Measurements from ENCODE around the gene MGAT1.

The MGAT1 gene

DNA sequence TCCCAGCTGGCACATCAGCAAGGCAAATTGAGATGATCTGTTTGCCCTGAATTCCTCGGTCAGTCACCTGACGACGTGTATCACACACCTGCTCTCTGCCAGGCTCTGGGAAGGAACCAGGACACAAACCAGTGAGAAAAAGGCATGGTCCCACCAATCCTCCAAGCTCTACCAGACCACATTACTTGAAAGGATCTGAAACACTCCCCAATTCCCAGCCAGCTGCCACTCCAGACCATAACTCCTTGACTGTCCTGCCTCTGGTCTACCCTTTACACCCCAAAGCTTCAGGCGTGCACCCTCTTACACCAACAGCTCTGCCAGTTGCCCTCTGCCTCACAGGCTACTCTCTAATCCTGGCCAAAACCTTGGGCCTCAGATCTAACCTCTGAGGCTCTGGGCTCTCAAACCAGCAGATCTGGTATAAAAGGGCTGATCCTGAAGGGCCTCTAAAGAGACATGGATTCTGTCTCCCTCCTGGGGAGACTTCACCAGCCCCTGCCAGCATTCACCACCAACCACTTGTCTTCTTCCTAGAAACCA lies 6.8 kb downstream of the MGAT1 start:
- no peak overlapping the region for H4K12ac ChIP-seq (ENCODE audit: low read depth, low read length)
- no peak overlapping the region for H4K91ac ChIP-seq (ENCODE audit: low read depth, low read length)
- H3K14ac ChIP-seq (ENCODE audit: low read length) = no peak overlapping the region
- no peak overlapping the region for H2BK12ac ChIP-seq (ENCODE audit: low read length)
- H3K4me1 ChIP-seq (ENCODE audit: control insufficient read depth in 1 of 2, insufficient read depth in 2 of 2, low read length in 2 of 2) = peaks cover 18 to 29% of the 10 kb centered on the region in 2 experiments
- no CpG with 5 or more reads among the region's 4 CpGs for WGBS (ENCODE audit: extremely low coverage, insufficient coverage, insufficient read length)
- no peak for DNase-seq
- no peak overlapping the region for H2BK120ac ChIP-seq (ENCODE audit: insufficient read depth, low read length, poor library complexity)
- H3K36me3 ChIP-seq (ENCODE audit: control insufficient read depth in 1 of 2, insufficient read depth in 2 of 2, low read length in 2 of 2) = peaks cover 26 to 40% of the 10 kb centered on the region in 2 experiments
- no peak overlapping the region for H3K23ac ChIP-seq (ENCODE audit: low read length)
- H3K27me3 ChIP-seq (ENCODE audit: insufficient read depth, low read length) = no peaks in the 10 kb centered on the region
- H3K4ac ChIP-seq (ENCODE audit: low read depth, low read length) = peak overlapping the region; percentile 71
- H3K79me2 ChIP-seq (ENCODE audit: control insufficient read depth, insufficient read depth, low read length, poor library complexity) = peaks cover 22% of the 10 kb centered on the region
- no peak overlapping the region for H3K4me3 ChIP-seq (ENCODE audit: low read depth, low read length)
- peaks cover 2% of the 10 kb centered on the region for H3K9me3 ChIP-seq (ENCODE audit: insufficient read depth, low read depth, low read length)
- H3K4me2 ChIP-seq (ENCODE audit: low read length) = no peak overlapping the region
- H2AFZ ChIP-seq (ENCODE audit: insufficient read depth, low read length, poor library complexity) = no peak overlapping the region
- no peak overlapping the region for H3K9ac ChIP-seq (ENCODE audit: low read length)
- no peak overlapping the region for H3K27ac ChIP-seq (ENCODE audit: low read depth, low read length)
- H3K18ac ChIP-seq (ENCODE audit: low read length) = no peak overlapping the region
- H3K79me1 ChIP-seq (ENCODE audit: low read length) = no peaks in the 10 kb centered on the region
- H2AK5ac ChIP-seq (ENCODE audit: low read length) = no peak overlapping the region
- no peak overlapping the region for H4K8ac ChIP-seq (ENCODE audit: low read depth, low read length)
- H2BK5ac ChIP-seq (ENCODE audit: low read depth, low read length, poor library complexity) = no peak overlapping the region

- Histone ChIP-seq H2BK5ac (ENCODE audit: low read depth, low read length, poor library complexity) (no peak overlapping the region), H2BK120ac (ENCODE audit: insufficient read depth, low read length, poor library complexity) (no peak overlapping the region), H2AFZ (ENCODE audit: insufficient read depth, low read length, poor library complexity) (no peak overlapping the region), H3K14ac (ENCODE audit: low read length) (no peak overlapping the region), H3K36me3 (ENCODE audit: control insufficient read depth in 1 of 2, insufficient read depth in 2 of 2, low read length in 2 of 2) (peaks cover 41 to 50% of the 10 kb centered on the region in 2 experiments), H4K91ac (ENCODE audit: low read depth, low read length) (no peak overlapping the region), H3K9ac (ENCODE audit: low read length) (no peak overlapping the region), H3K79me2 (ENCODE audit: control insufficient read depth, insufficient read depth, low read length, poor library complexity) (peaks cover 12% of the 10 kb centered on the region), H3K27ac (ENCODE audit: low read depth, low read length) (no peak overlapping the region), H4K12ac (ENCODE audit: low read depth, low read length) (no peak overlapping the region), H3K18ac (ENCODE audit: low read length) (no peak overlapping the region), H3K4me3 (ENCODE audit: low read depth, low read length) (no peak overlapping the region), H3K4me2 (ENCODE audit: low read length) (no peak overlapping the region), H2BK12ac (ENCODE audit: low read length) (no peak overlapping the region), H3K23ac (ENCODE audit: low read length) (no peak overlapping the region), H3K79me1 (ENCODE audit: low read length) (no peaks in the 10 kb centered on the region), H4K8ac (ENCODE audit: low read depth, low read length) (no peak overlapping the region), H2AK5ac (ENCODE audit: low read length) (no peak overlapping the region), H3K4me1 (ENCODE audit: control insufficient read depth in 1 of 2, insufficient read depth in 2 of 2, low read length in 2 of 2) (peaks cover 4 to 10% of the 10 kb centered on the region in 2 experiments), H3K9me3 (ENCODE audit: insufficient read depth, low read depth, low read length) (peaks cover 2% of the 10 kb centered on the region), H3K4ac (ENCODE audit: low read depth, low read length) (peak overlapping the region; percentile 19), H3K27me3 (ENCODE audit: insufficient read depth, low read length) (no peaks in the 10 kb centered on the region)
- DNase-seq = no peak
- no CpG with 5 or more reads among the region's 7 CpGs for WGBS (ENCODE audit: extremely low coverage, insufficient coverage, insufficient read length)
Observed at GRCh38 chr5:180792965-180793287, 9.7 kb downstream of the MGAT1 start.

DNA sequence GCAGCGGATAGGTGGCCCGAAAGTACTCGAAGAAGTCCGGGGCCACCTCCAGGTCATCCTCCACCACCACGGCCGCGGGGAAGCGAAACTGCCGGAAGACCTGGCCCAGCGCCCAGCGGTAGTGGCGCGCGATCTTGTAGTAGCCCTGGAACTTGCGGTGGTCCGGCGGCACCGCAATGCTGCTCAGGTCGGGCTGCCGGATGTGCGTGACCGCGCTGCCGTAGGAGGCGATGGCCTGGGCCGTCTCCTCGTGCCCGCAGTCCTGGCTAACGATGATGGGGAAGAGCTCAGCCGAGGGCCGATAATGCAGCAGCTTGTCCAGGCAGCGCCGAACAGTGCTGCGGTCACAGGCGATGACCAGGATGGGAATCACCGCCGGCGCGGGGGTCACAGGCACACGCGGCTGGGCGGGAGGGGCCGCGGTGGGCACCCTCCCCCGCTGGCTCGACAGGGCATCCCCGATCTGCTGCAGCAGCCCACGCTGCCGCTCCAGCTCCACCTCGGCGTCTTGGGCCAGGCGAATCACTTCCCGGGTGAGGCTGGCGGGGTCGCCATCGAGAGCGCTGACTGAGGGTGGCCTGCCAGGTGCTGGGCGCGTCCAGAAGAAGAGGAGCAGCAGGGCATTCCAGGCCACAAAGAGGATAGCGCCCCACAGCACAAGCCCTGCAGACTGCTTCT lies 10.2 kb downstream of the MGAT1 start:
- Histone ChIP-seq H2AFZ (ENCODE audit: insufficient read depth, low read length, poor library complexity) (no peak overlapping the region), H3K14ac (ENCODE audit: low read length) (no peak overlapping the region), H3K79me1 (ENCODE audit: low read length) (no peaks in the 10 kb centered on the region), H3K9ac (ENCODE audit: low read length) (no peak overlapping the region), H4K12ac (ENCODE audit: low read depth, low read length) (no peak overlapping the region), H2BK12ac (ENCODE audit: low read length) (no peak overlapping the region), H3K23ac (ENCODE audit: low read length) (no peak overlapping the region), H4K8ac (ENCODE audit: low read depth, low read length) (no peak overlapping the region), H3K4ac (ENCODE audit: low read depth, low read length) (no peak overlapping the region), H2BK5ac (ENCODE audit: low read depth, low read length, poor library complexity) (no peak overlapping the region), H3K4me2 (ENCODE audit: low read length) (no peak overlapping the region), H2BK120ac (ENCODE audit: insufficient read depth, low read length, poor library complexity) (no peak overlapping the region), H3K9me3 (ENCODE audit: insufficient read depth, low read depth, low read length) (peaks cover 2% of the 10 kb centered on the region), H2AK5ac (ENCODE audit: low read length) (no peak overlapping the region), H4K91ac (ENCODE audit: low read depth, low read length) (no peak overlapping the region), H3K27ac (ENCODE audit: low read depth, low read length) (no peak overlapping the region), H3K4me3 (ENCODE audit: low read depth, low read length) (no peak overlapping the region), H3K27me3 (ENCODE audit: insufficient read depth, low read length) (no peaks in the 10 kb centered on the region), H3K4me1 (ENCODE audit: control insufficient read depth in 1 of 2, insufficient read depth in 2 of 2, low read length in 2 of 2) (peaks cover 7 to 10% of the 10 kb centered on the region in 2 experiments), H3K36me3 (ENCODE audit: control insufficient read depth in 1 of 2, insufficient read depth in 2 of 2, low read length in 2 of 2) (peaks cover 41 to 48% of the 10 kb centered on the region in 2 experiments), H3K18ac (ENCODE audit: low read length) (peak overlapping the region; percentile 7), H3K79me2 (ENCODE audit: control insufficient read depth, insufficient read depth, low read length, poor library complexity) (peaks cover 7% of the 10 kb centered on the region)
- DNase-seq = no peak
- WGBS (ENCODE audit: extremely low coverage, insufficient coverage, insufficient read length) = no CpG with 5 or more reads among the region's 60 CpGs

DNA sequence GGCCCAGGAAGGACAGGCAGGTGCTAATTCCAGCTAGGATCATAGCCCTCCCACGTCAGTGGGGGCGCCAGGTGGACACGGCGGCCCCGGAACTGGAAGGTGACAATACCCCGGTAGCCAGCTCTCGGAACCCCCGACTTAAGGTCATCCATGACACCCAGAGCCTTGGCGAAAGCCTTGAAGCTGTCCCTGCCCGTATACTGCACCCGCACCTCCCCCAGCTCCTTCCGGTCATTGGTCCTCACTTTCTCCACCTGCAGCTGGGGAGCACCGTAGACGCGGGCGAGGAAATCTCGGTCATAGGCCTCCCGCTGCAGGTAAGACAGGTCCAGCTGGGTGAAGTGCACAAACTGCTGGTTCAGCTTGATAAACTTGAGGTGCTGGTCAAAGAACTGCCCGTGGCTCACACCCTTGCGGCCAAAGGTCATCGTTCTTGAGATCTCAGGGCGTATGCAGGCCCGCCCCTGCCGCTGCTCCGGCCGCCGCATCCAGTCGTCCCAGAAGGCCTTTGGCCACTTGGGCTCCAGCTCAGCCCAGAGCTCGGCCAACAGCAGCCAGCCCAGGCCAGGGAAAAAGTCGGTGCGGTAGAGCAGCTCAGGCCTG lies 10.9 kb downstream of the MGAT1 start:
- Histone ChIP-seq H4K12ac (ENCODE audit: low read depth, low read length) (no peak overlapping the region), H3K4me3 (ENCODE audit: low read depth, low read length) (no peak overlapping the region), H2BK120ac (ENCODE audit: insufficient read depth, low read length, poor library complexity) (no peak overlapping the region), H3K27ac (ENCODE audit: low read depth, low read length) (no peak overlapping the region), H3K79me2 (ENCODE audit: control insufficient read depth, insufficient read depth, low read length, poor library complexity) (peaks cover 6% of the 10 kb centered on the region), H3K9me3 (ENCODE audit: insufficient read depth, low read depth, low read length) (peaks cover 2% of the 10 kb centered on the region), H3K4me2 (ENCODE audit: low read length) (no peak overlapping the region), H4K91ac (ENCODE audit: low read depth, low read length) (no peak overlapping the region), H3K23ac (ENCODE audit: low read length) (no peak overlapping the region), H3K27me3 (ENCODE audit: insufficient read depth, low read length) (no peaks in the 10 kb centered on the region), H3K4me1 (ENCODE audit: control insufficient read depth in 1 of 2, insufficient read depth in 2 of 2, low read length in 2 of 2) (peaks cover 12 to 13% of the 10 kb centered on the region in 2 experiments), H3K4ac (ENCODE audit: low read depth, low read length) (no peak overlapping the region), H4K8ac (ENCODE audit: low read depth, low read length) (no peak overlapping the region), H3K18ac (ENCODE audit: low read length) (no peak overlapping the region), H3K9ac (ENCODE audit: low read length) (no peak overlapping the region), H2AFZ (ENCODE audit: insufficient read depth, low read length, poor library complexity) (no peak overlapping the region), H2BK5ac (ENCODE audit: low read depth, low read length, poor library complexity) (no peak overlapping the region), H2BK12ac (ENCODE audit: low read length) (no peak overlapping the region), H2AK5ac (ENCODE audit: low read length) (no peak overlapping the region), H3K36me3 (ENCODE audit: control insufficient read depth in 1 of 2, insufficient read depth in 2 of 2, low read length in 2 of 2) (peaks cover 41 to 48% of the 10 kb centered on the region in 2 experiments), H3K14ac (ENCODE audit: low read length) (no peak overlapping the region), H3K79me1 (ENCODE audit: low read length) (peaks cover 4% of the 10 kb centered on the region)
- peak in 1 of 2 donors; percentile 60 for DNase-seq
- no CpG with 5 or more reads among the region's 31 CpGs for whole genome bisulfite sequencing (ENCODE audit: extremely low coverage, insufficient coverage, insufficient read length)

Measured in trophoblast cell (in vitro differentiated cells and primary cell).